HG02678 (cell line): Measurements from ENCODE around the gene PDE3A.
"Not testable (repeated sequence)": the region's sequence is repeated elsewhere in the genome, so short reads cannot be mapped to it uniquely, and the experiment has no call there.

Source experiments
- ATAC-seq: cut with Tn5 transposase; IDR thresholded peaks from one replicate; pipeline ENCODE4 v1.9.1; 2021; ENCODE audit warnings: mild to moderate bottlenecking, moderate library complexity; ENCODE audit not compliant: unreplicated experiment

The PDE3A gene

DNA sequence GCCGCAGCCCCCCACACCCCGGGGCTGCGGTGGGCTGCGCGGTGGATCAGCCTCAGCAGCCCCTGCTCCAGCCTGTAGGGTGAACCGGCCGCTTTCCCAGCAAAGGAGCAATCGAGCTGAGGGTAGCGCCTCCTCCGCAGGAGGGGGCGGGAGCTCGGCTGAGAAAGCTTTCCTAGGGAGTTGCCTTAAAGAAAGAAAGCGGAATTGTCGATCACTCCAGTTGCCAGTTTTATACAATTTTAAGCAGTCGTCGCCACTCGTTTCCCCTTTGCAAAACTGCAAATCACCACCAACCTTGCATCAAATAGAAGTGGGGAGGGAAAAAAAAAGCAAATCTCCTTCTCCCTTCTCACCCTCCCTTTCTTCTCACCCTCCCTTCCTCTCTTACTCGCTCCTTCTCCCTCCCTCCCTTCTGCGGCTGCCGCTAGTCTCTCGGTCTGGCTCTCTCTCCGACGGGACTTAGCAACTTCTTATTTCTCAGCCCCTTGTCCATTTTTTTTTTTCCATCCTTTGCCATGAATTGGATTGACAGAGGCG, at the start of gene PDE3A:
TSS of gene PDE3A (plus strand) at position 424 of the 537 bp plus-strand sequence. CDS start 748 bp downstream, outside the sequence.
- no peak for ATAC-seq

DNA sequence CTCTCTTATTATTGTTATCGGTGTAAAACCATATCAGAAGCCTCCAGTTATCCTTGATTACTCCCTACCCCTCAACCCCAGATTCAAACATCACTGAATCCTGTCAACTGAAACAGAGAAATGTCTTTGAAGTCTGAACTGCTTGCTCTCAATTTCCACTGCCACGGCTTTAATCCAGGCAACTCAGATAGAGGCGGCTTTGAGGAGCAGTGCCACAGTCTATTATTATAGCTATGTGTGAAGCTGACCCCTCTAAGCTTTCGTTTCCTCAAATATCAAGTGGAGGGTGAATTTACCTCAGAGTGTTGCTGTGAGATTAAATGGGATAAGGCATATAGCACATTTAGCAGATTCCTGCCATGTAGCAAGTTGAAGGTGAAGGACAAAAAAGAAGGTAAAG, 49.0 kb upstream of the PDE3A start:
- no peak for ATAC-seq

DNA sequence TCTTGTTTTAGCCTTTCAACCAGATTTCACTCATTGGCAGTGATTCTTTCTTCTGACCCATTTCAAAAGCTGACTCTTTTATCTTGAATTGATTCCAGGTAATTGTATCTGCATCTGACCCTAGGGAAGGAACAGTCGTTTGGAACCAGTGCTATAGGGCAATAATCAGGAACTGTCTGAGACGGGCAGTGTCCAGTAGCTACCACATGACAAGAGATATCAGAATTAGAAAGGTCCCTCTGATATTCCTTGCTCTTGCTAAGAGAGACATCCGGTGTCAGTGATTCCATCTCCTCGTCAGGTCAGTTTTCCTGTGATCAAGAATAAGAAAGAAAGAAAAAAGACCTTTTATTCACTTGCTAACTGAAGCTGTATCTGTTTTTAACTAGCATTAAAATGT, 47.8 kb upstream of the PDE3A start:
- ATAC-seq: no peak

DNA sequence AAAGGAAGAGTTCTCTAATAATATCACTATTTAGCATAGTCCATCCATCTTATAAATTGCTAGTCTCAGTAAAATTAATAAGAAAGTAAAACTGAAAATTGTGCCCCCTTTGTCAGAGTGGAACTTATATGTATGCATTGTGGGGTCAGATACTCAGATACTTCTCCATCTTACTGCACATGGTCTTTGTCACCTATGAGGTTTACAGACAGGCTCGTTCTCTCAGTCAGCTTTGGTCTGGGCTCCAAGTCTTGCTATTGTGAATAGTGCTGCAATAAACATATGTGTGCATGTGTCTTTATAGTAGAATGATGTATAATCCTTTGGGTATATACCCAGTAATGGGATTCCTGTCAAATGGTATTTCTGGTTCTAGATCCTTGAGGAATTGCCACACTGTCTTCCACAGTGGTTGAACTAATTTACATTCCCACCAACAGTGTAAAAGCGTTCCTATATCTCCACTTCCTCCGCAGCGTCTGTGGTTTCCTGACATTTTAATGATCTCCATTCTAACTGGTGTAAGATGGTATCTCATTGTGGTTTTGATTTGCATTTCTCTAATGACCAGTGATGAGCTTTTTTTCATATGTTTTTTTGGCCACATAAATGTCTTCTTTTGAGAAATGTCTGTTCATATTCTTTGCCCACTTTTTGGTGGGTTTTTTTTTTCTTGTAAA, 37.4 kb upstream of the PDE3A start:
- ATAC-seq: not testable (repeated sequence)

DNA sequence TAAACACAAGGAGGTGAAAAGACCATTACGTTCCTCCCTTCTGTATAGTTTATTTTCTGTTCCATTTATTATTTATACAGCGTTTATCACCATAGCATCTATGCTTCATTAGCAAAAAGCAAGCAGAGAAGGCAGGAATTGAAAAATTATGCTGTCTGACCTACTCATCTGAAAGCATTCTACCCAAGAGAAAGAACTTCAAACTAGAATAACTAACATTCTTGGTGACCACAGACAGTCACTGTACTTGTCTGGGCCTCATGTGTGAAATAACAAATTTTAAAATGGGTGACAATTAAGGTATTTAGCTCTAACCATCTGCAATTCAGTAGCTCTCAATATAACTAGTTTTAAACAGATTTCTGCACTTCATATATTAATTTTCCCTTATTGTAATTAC, 29.3 kb upstream of the PDE3A start:
- no peak for ATAC-seq

DNA sequence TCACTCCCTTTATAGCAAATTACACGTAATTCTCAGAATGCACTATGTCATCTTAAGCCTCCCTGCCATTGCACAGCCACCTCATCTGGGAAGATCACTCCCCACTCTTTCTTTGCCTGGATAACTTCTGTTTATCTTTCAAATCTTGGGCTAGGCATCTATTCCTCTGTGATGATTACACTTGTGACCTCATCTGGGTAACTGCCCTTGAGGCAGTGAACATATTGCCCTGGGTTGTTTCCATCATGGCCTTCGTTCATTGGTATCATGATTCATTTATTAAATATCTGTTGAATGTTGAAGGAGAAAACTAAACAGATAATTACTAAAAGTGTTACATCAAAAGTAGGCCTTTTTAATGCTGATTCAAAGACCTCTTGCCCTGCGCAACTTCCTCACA, 26.2 kb upstream of the PDE3A start:
- no peak for ATAC-seq

DNA sequence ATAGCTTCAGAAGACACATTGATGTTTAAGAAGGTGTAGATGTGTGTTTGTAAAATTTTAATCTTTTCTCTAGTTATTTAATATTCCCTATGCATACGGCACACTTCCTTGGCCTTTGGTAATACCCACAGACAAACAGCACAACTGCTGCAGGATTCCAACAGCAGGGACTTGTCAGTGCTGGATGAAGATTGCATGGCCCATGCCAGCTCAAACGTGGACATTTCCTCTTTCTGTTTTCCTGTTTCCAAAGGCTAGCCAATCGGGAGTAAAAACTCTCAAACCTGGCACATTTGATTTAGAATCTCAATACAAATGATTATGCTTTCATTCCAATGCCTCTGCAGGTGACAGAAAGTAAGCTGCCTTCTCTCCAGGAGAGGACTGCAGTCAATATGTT, 22.5 kb upstream of the PDE3A start:
- no peak for ATAC-seq

DNA sequence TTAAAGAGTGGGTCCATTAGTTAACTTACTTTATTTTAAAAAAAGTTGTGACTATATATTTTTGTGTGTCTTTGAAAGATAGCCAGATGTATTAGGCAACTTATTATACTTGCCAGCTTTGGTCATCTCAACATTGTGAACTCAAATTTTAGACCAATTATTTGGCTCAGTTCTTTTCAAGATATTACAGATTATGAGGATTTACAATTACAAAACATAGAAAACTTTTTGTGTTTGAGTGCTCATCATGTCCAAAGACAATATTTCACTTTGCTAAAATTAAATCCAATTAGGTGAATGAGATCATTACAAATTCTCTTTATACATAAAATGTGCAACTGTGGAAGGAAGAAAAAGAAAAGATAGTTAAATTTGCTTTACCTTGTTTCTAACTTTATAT, 18.3 kb upstream of the PDE3A start:
- no peak for ATAC-seq

DNA sequence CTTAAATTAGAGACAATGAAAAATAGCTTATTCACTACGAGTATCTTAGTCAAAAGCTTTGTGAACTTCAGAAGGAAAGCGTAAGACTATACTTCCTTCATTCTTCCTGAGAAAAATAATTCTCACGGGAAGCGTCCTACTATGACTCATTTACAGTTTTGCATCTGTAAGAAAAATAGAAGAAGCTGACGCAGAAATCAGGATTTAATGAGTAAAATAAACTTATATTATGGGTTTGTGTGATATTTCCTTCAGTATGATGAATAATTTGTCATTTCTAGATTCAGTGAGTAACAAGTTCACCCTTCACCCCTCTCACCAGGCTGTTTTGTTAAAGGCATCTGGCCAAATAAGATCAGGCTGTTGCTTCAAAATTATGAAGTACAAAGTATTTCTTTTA, 17.8 kb upstream of the PDE3A start:
- ATAC-seq: no peak

DNA sequence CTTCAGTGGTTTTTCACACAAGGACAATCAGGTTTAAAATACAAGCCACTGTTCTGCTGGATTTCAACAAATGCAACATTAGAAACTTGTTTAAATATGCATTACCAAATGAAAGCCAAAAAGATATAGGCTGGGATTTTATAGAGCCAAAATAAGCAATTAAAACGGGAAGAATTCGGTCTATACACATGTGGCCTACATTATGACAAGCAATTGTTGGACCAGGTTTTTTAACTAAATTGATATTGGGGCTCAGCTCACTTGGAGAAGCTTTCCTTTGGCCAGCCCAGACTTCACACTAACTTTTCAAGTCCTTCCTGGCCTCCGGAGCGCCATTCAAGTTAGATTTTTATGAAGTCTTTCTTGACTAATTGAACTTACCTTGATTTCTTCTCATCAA, 16.9 kb upstream of the PDE3A start:
- ATAC-seq: no peak

DNA sequence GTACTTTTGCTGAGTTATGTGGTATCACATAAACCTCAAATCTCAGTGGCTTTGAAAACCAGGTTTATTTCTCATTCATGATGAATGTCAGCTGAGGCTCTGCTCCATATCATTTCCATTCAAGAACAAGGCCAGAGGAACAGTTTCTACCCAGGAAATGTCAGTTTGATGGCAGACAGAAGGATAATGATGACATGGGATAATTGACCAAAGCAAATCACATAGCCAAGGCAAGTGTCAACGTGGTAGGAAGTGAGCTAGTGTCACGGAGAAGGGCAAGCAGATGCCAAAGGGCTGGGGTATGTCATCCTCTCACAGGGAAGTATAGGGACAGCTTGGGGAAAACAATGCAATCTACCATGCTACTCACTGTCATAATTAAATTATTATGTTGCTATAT, 12.3 kb upstream of the PDE3A start:
- no peak for ATAC-seq

DNA sequence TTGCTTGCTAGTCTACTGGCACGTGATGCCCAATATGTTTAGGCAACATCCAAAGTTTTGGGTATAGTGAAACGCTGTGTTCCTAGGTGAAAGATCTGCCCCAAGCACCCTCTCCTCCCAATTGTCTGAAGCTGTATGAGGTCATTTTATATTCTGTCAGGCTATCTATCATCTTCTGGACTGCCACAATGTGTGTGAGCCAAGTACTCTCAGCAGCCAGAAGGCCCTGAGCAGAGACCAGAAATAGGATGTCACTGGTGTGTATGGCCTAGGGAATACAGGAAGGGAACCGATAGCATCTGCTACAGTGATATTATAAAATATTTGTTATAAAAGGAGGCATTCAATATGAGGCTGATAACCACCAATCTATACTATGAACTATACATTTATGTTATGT, 7.9 kb upstream of the PDE3A start:
- ATAC-seq: no peak

DNA sequence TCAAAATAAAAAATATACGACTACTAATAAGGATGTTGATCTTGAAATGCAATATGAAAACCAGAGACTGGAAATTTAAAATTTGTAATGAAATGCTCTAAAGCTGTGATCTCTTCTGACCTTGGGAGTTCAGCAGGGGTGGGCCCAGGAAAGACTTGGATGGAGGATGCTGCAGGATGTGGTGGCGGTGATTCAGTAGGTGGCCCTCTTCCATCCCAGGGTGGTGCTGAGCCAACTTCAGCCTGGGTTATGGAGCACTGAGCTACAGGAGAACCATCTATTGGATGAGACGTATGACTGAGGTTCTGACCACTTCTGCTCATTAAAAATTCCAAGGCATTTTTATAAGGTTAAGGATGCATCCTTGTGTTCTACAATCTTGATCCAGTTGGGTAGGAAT, 6.9 kb upstream of the PDE3A start:
- no peak for ATAC-seq

DNA sequence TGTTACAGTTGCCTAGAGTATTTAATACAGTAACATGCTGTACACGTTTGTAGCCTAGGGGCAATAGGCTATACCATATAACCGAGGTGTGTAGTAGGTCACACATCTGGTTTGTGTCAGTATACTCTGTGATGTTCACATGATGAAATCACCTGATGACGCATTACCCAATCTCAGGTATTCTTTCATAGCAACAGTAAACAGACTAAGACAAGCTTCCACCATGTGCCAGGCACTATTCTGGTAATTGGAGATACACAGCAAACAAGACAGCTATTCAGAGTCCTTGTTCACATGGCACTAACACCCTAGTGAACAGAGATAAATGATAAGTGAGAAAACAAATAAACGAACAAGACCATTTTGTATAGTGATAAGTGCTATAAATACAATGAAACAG, 3.8 kb upstream of the PDE3A start:
- no peak for ATAC-seq

DNA sequence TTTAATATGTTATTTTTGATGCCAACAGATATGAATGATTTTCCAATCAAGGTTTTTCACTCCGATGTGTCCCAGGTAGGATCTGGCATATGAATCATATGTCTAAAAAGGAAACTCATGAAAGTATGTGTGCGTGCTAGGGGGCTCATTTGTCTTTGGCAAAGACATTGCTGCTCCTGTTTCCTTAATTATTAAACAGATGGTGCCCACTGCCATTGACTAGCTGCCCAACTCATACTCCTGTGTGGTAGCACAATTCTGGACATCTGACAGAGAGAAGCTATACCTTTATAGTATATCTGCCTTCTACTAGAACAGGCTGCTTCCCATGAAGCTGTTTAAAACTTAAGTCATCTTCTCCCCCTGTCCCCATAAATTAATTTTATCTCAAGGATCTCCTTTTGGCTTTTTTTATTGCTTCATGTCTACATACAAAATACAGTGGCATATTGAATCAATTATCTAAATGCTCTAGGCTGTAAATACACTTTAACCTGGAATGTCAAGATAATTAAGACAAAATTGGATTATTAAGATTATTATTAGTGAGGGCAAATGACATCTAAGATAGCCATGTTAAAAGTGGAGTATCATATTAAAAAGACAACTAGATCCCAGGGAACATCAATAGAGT, 1.4 kb upstream of the PDE3A start:
- ATAC-seq: no peak

DNA sequence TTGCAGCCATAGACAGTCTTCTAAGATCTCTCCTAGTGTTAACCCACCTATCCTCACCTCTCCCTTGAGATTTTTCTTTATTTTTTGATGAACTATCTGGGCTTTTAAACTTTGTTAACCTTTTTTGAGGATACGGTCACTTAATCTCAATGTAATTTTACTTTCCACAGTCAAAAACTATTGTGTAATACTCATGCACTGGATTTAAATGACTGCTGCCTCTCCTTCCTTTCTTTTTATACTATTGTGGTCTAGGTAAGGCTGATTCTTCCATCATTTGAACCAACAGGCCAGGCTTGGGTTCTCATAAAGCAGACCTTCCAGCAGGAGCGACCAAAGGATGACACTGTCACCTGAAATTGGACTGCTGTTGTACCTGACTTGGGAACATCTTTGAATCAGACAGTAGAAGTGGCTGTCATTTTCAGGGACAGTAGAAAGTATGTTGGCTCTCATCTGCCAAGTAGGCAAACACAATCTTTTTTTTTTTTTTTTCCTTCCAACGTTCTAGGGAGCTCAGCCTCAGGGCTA, 689 bp upstream of the PDE3A start:
- ATAC-seq: no peak

DNA sequence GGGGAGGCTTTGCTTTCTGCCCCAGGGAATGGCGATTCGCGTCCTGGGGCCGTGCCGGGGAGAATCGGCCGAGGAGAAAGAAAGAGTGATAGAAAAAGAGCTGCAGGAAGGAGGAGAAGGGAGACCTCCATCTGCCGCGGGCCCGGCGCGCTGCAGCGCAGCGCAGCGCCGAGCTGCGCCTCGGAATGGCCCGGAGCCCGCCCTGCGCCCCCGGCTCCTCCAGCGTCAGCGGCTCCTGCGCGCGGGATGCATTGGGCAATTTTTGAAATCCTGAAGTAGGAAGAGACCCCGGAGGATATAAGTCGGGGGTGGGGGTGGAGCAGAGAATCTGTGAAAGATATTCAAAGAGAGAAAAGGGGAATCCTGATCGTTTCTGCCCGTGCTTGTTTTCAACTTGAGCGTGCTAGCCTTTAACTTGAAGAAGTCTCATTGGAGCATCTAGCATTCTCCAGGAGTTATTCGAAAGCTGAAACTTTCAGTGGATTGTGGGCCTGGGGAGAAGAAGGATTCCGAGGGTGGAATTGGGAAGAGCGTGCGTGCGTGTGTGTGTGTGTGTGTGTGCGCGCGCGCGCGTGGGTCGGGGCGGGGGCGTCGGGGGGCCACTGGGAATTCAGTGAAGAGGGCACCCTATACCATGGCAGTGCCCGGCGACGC, 441 bp downstream of the PDE3A start:
- ATAC-seq: no peak

DNA sequence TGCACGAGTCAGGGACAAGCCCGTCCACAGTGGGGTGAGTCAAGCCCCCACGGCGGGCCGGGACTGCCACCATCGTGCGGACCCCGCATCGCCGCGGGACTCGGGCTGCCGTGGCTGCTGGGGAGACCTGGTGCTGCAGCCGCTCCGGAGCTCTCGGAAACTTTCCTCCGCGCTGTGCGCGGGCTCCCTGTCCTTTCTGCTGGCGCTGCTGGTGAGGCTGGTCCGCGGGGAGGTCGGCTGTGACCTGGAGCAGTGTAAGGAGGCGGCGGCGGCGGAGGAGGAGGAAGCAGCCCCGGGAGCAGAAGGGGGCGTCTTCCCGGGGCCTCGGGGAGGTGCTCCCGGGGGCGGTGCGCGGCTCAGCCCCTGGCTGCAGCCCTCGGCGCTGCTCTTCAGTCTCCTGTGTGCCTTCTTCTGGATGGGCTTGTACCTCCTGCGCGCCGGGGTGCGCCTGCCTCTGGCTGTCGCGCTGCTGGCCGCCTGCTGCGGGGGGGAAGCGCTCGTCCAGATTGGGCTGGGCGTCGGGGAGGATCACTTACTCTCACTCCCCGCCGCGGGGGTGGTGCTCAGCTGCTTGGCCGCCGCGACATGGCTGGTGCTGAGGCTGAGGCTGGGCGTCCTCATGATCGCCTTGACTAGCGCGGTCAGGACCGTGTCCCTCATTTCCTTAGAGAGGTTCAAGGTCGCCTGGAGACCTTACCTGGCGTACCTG, 1.1 kb downstream of the PDE3A start:
- no peak for ATAC-seq

DNA sequence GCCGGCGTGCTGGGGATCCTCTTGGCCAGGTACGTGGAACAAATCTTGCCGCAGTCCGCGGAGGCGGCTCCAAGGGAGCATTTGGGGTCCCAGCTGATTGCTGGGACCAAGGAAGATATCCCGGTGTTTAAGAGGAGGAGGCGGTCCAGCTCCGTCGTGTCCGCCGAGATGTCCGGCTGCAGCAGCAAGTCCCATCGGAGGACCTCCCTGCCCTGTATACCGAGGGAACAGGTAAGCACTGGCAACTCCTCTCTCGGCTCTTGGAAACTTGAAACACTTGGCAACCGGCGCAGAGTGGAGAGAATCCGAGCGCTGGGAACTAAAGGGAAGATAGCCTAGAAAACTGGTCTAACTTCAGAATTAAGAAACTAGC, 1.7 kb downstream of the PDE3A start:
- no peak for ATAC-seq

DNA sequence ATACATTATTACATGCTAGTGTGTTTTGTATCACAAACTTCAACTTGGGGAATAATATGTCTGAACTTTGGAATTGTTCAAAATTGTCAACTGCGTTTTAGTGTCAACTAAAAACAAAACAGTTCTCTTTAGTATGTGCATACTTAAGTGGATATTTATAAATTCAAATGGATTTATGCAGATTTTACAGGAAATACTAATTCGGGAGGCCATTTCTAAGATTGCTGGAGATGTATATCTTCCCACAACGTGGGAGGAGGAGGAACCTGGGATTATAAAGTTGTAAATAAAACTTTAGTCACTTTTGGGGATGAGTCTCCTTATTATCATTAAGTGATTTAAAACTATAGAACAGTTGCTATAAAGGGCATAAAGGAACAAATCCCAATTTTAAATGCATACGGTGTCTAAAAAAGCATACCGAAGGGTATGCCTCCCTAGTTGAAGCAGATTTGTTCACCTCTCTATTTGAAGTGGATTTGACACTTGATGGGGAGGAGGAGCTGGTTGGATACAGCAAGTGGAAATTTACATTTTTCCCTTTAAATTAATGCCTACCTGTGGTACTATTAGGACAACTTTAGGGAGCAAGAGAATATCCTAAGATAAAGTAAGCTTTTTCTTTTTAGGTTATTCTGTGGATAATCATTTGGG, 2.7 kb downstream of the PDE3A start:
- ATAC-seq: no peak
